HG03045 (cell line): ENCODE measurements around the gene TOMM40.
"Not testable (repeated sequence)": the region's sequence is repeated elsewhere in the genome, so short reads cannot be mapped to it uniquely, and the experiment has no call there.

Experiments
- ATAC-seq: cut with Tn5 transposase; IDR thresholded peaks from one replicate; pipeline ENCODE4 v1.9.1; 2021; ENCODE audit warnings: mild to moderate bottlenecking, moderate library complexity; ENCODE audit not compliant: unreplicated experiment

TOMM40 gene

DNA sequence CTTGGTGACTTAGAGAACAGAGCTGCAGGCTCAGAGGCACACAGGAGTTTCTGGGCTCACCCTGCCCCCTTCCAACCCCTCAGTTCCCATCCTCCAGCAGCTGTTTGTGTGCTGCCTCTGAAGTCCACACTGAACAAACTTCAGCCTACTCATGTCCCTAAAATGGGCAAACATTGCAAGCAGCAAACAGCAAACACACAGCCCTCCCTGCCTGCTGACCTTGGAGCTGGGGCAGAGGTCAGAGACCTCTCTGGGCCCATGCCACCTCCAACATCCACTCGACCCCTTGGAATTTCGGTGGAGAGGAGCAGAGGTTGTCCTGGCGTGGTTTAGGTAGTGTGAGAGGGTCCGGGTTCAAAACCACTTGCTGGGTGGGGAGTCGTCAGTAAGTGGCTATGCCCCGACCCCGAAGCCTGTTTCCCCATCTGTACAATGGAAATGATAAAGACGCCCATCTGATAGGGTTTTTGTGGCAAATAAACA lies 33.2 kb downstream of the TOMM40 start:
- no peak for ATAC-seq

DNA sequence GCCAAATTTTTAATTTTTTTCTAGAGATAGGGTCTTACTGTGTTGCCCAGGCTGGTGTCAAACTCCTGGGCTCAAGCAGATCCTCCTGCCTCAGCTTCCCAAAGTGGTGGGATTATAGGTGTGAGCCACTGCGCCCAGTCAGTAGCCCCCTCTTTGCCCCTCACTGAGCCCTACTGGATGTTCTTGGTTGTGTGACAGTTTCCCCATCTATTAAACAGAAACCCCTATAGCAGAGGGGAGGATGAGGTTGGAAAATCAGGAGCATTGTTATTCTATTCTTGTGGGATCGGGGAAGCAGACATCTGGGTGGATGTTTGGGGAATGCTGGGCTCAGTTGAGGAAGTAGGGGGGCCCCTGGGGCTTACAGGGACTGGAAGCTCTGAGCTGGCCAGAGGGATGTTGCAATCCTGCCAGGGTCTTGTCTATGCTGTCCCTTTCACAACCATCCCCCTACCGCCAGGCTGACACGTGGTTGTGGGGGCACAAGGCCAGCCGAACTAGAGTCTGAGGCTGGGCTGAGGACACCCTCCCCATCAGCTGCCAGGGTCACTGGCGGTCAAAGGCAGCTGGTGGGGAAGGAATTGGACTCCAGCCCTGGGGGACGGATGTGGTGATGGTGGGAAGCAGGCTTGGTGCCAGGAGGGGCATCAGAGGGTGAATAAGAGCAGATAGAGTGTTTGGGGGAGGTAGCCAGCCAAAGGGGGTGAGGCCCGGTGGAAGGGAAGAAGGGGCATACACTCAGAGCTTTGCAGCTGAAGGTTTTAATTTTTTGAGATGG lies 34.2 kb downstream of the TOMM40 start:
- ATAC-seq, result no peak

DNA sequence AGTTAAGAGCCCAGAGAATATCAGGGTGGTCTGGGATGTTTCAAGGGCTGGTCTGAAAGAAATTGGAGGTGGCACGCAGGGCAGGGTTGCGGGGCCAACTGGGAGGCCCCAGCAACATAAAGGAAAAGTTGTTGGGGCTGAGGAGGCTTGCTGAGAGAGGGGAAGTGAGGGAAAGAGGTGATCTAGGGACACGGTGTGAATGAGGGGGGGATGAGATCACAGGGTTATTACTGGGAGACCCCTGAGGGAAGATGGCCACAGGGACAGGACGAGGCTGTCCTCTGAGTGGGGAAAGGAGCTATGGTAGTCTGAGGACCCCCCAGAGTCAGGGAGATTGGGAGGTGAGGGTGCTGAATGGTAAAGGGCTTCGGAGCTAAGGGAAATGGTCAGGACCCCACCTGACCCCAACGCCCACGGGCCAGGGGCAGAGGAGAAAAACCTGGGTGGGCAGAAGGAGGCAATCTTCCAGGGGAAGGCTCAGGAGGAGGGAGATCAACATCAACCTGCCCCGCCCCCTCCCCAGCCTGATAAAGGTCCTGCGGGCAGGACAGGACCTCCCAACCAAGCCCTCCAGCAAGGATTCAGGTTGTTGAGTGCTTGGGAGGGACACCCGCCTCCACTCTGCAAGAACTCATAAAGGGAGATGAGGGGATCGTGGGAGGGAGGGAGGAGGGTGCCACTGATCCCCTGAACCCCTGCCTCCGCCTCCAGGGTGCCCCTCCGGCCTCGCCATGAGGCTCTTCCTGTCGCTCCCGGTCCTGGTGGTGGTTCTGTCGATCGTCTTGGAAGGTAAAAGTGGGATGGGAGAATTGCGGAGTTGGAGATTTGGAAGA lies 35.4 kb downstream of the TOMM40 start:
- ATAC-seq, result not testable (repeated sequence)

- no peak for ATAC-seq
Observed at GRCh38 chr19:44927746-44928145, 36.7 kb downstream of the TOMM40 start.

GRCh38 chr19:44930088-44930487 lies 39.0 kb downstream of the TOMM40 start:
- ATAC-seq, result no peak

DNA sequence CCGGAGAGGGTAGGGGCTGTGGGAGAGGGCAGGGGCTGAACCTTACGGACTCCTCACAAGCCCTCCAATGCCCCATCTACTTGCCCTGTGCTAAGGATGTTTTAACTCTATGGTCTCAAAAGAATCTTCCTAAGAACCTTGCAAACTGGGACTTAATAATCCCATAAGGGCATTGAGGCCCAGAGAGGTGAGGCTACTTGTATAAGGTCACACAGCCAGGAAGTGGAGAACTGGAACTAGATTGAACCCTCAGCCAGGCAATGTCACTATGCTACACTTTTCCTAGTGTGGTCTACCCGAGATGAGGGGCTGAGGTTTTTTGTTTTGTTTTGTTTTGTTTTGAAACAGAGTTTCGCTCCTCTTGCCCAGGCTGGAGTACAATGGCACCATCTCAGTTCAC lies 40.5 kb downstream of the TOMM40 start:
- ATAC-seq, result no peak

GRCh38 chr19:44939668-44940067 lies 48.6 kb downstream of the TOMM40 start:
- ATAC-seq, result no peak

DNA sequence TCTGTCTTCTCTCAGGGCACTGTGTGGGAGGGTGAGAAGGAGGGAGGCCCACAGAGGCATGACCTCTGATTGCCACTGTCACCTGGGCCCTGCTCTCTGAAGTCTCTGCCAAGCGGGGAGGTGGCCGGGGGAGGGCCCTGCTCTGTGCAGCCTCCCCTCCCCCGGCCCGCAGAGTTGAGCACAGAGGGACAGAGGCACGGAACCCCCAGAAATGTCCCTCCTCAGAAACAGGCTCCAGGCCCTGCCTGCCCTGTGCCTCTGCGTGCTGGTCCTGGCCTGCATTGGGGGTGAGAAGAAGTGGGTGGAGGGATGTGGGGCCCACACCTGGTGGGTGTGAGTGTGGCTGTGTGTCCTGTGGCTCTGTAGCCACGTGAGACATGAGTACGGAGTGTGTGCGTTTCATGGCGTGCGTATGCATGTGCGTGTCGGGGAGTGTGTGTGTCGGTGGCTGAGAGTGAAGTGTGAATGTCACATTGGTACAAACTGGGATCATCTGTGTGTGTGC lies 51.1 kb downstream of the TOMM40 start, which contains the start of gene APOC4:
APOC4 (plus strand) TSS at position 171 of the 505 bp plus-strand sequence; CDS start at position 212, 41 bp downstream.
- no peak for ATAC-seq

GRCh38 chr19:44943801-44944249 lies 52.8 kb downstream of the TOMM40 start:
- no peak for ATAC-seq

GRCh38 chr19:44947041-44947581 lies 56.1 kb downstream of the TOMM40 start:
- ATAC-seq, result no peak

DNA sequence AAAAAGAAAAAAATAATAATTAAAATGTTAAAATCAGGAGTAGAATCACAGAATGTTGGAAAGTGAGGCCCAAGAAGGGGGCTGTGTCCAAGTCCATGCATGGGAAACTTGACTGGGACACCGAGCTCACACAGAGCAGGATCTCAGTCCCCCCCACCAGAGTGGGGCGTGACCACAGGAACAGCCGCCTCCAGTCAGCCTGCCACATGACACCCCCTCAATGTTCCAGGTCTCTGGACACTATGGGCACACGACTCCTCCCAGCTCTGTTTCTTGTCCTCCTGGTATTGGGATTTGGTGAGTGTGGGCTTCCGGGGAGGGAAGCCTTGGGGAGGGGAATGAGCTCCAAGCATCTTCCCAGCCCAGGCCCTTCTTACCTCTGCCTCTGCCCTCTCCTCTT lies 57.2 kb downstream of the TOMM40 start:
- no peak for ATAC-seq

- ATAC-seq, result no peak
Observed at GRCh38 chr19:44948763-44949374, 57.8 kb downstream of the TOMM40 start.

- no peak for ATAC-seq
Observed at GRCh38 chr19:44949550-44949949, 58.5 kb downstream of the TOMM40 start.

DNA sequence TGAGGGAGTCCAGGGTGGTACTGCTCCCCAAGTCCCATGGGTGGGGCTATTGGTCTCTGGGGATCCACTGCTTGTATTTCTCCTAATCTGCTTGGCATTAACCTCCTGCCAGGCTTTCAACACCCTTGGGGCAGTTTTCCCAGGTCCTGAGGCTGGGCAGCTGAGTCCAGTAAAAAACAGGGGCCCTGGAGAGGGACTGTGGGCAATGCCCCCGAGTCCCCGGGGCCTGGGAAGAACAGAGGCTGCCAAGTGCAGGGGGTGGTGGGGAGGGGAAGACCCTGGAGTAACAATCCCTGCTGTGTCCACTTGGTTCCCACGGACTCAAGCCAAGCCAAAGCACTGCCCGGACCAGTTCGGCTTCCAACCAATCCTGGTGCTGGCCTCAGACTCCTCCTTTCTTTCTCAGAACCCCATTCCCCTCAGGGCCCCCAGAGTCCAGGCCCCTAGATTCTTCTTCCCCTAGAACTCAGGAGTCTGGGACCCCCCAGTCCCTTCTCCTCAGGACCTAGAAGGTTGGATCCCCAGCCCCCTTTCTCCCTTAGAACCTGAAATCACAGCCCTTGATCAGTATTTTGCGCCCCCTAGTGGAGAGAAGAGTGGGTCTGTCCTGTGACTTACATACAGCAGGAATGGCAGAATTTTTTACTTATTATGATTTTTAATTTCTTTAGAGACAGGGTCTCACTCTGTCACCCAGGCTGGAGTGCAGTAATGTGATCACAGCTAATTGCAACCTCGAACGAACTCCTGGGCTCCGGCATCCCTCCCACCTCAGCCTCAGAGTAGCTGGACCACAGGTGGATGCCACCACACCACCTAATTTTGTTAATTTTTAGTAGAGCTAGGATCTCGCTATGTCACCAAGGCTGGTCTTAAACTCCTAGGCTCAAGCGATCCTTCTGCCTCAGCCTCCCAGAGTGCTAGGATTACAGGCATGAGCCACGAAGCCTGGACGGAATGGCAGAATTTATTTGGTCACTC lies 60.4 kb downstream of the TOMM40 start:
- ATAC-seq, result no peak
